ENCODE results near the gene BMAL2.

DNA sequence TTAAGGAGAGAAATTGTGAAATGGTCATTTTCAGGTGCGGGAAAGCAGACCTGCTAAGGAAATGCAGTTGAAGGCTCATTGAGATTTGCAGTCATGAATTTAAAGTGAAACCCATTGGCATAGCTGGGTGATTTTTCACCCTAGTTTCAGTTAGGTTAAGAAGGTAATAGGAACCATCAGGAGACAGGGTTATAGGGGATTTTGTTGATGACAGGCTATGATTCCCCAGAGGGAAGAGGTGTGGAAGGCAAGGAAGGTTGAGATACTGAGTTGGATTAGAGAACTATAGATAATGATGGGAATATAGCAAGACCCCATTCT, 22.7 kb upstream of the BMAL2 start:
- TF ChIP-seq CTCF (IDR thresholded peaks at IDR 0.05) (no peak), POLR2A (IDR thresholded peaks at IDR 0.05) (no peak)

Data from thyroid gland (tissue), 4 donors.